ENCODE data around the gene CLEC4C. TPM values are rescaled to one million over a fixed set of nuclear protein-coding genes. Genes with fewer than 3 reads are reported as not detected.

The CLEC4C gene
- total RNA-seq, 1 experiment from 2014 or later = not detected

DNA sequence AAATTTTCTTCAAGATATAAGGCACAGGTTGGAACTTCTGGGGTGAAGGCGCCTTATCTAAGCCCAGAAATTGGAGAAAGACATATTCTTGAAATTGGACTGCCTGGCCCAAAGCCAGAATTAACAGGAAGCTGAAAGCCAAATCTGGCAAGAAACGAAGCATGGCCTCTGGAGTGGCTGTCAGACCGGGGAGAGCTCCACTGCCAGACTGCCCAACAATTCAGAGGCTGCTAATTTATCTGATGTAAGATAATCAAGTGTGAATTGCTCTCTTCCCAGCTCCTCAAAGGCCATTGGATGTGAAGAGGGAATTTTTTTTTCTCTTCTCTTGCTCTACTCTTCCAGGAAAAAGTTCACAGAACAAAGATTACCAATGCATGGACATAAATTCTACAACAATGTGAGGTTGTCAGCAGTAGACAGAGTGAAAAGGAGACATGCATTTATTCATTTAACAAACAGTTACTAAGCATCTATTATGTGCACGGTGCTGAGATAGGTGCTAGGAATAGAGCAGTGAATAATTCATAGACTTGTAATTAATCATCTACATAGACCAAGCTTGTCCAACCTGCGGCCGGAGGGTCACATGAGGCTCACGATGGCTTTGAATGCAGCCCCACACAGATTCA is 51.5 kb downstream of the CLEC4C start, which contains the start of gene GDF3:
Gene GDF3, minus strand, starts transcription at position 210 of the 632 bp plus-strand sequence. Its CDS starts 47 bp downstream, at position 163.
- Histone ChIP-seq H3K36me3 (no peaks in the 10 kb centered on the region), H3K9me3 (replicated peaks) (no peaks in the 10 kb centered on the region), H3K4me1 (no peaks in the 10 kb centered on the region), H3K27ac (no peak within 1 kb of the TSS), H3K27me3 (no peaks in the 10 kb centered on the region), H3K4me3 (no peak within 1 kb of the TSS)
- no peak for DNase-seq

DNA sequence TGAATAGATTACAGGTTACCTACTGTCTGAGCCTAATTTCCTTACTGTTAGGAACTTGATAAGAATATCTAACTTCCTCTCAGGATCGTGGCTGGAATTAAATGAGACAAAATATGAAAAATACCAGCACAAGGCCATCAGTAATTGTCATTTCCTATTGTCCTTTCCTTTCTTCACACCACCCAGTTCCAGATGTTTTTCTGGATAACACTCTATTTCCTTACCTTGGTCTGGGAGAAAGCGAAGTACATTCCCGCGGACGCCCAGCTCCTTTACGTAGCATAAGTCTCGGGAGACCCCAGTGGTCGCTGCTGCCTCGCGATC is 52.0 kb downstream of the CLEC4C start:
- no peak for DNase-seq
- Histone ChIP-seq H3K27ac (no peak overlapping the region), H3K27me3 (no peaks in the 10 kb centered on the region), H3K4me1 (no peaks in the 10 kb centered on the region), H3K4me3 (no peak overlapping the region), H3K36me3 (no peaks in the 10 kb centered on the region), H3K9me3 (replicated peaks) (no peaks in the 10 kb centered on the region)

DNA sequence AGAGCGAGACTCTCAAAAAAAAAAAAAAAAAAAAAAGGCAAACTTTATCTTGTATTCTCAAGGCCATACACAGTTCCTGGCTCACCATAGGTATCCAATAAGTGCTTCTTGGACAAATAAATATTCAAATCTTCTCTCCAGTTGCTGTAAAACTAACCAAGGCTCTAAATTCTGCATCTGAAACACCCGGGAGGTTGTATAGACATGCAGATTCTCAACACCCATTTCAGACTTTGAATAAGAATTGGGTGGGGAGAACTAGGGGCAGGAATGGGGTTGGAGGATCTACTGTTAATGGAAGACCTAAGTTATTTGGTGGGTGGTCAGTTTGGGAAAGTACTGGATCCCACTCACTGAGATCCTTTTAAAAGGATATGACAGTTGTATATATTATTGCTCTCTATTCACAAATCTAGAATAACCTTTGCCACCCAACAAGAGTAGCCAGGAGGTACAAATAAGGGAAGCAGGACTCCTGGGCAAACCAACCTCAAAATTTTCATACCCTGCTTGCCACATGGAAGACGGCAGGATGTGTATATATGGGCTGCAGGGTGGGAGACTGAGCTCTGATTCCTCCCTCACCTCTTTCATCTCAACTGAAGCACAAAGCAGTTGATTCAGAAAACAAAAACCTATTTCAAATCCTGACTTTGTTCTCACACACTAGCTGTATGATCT is 52.5 kb downstream of the CLEC4C start:
- Histone ChIP-seq H3K36me3 (no peaks in the 10 kb centered on the region), H3K4me1 (no peaks in the 10 kb centered on the region), H3K9me3 (replicated peaks) (no peaks in the 10 kb centered on the region), H3K27ac (no peak overlapping the region), H3K27me3 (no peaks in the 10 kb centered on the region), H3K4me3 (no peak overlapping the region)
- DNase-seq = no peak

DNA sequence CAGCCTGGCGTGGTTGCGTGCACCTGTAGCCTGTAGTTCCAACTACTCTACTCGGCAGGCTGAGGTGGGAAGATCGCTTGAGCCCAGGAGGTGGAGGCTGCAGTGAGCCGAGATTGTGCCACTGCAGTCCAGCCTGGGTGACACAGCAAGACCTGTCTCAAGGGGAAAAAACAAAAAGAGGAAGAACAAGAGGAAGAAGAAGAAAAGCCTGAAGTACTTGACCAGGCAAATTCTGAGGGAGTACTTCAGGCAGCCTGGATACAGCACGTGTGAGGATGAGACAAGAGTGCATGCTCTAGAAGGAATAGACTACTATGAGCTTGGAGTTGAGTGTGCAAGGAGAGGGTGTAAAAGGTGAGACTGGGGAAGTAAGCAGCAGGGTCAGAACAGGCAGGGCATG is 53.4 kb downstream of the CLEC4C start:
- Histone ChIP-seq H3K36me3 (no peaks in the 10 kb centered on the region), H3K4me3 (no peak overlapping the region), H3K4me1 (no peaks in the 10 kb centered on the region), H3K27me3 (no peaks in the 10 kb centered on the region), H3K9me3 (replicated peaks) (no peaks in the 10 kb centered on the region), H3K27ac (no peak overlapping the region)
- DNase-seq = no peak

DNA sequence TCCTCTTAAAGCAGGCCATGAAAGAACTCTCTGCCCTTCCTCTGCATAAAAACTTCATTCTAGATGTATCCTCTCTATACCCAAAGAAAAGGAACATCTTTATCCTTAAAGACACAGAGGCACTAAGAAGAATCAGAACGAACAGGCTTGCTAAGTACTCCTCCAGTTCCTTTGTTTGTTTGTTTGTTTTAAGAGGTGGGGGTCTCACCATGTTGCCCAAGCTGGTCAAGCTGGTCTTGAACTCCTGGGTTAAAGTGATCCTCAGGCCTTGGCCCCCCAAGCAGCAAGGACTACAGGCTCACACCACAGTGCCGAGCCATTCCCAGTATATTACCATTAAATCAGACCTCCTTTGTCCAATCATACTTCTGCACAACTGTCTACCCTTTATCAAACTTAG is 65.6 kb downstream of the CLEC4C start:
- H3K36me3 ChIP-seq = no peaks in the 10 kb centered on the region
- no peak for DNase-seq
- no peaks in the 10 kb centered on the region for H3K9me3 ChIP-seq (replicated peaks)
- H3K4me1 ChIP-seq = no peaks in the 10 kb centered on the region
- H3K27me3 ChIP-seq = 0 out of 2 replicates have a peak, but pooled peaks cover 5% of the 10 kb centered on the region
- no peak overlapping the region for H3K27ac ChIP-seq
- H3K4me3 ChIP-seq = no peak overlapping the region

Other genes with a start within 250 kb of the CLEC4C start
- gene CD163, start 243.6 kb downstream of the CLEC4C start, total RNA-seq (2014; rRNA removed; shearing (Covaris generic)) = not detected in 2 replicates
- gene APOBEC1, start 81.5 kb downstream of the CLEC4C start, total RNA-seq (2014; rRNA removed; shearing (Covaris generic)) = not detected in 2 replicates
- not detected in 2 replicates for gene GDF3, start 51.6 kb downstream of the CLEC4C start, total RNA-seq (2014; rRNA removed; shearing (Covaris generic))
- gene DPPA3, start 35.9 kb downstream of the CLEC4C start, total RNA-seq (2014; rRNA removed; shearing (Covaris generic)) = not detected in 2 replicates
- gene NANOGNB, start 17.8 kb upstream of the CLEC4C start, total RNA-seq (2014; rRNA removed; shearing (Covaris generic)) = not detected in 2 replicates
- 0.05 TPM in 1 of 2 replicates, not detected in the other for gene NANOG, start 42.0 kb upstream of the CLEC4C start, total RNA-seq (2014; rRNA removed; shearing (Covaris generic))
- 0.04 TPM in 1 of 2 replicates, not detected in the other for gene SLC2A14, start 125.5 kb upstream of the CLEC4C start, total RNA-seq (2014; rRNA removed; shearing (Covaris generic))
- 1.9 and 2.6 TPM in 2 replicates for gene SLC2A3, start 188.8 kb upstream of the CLEC4C start, total RNA-seq (2014; rRNA removed; shearing (Covaris generic))